OCI-LY3 (cell line): ENCODE data around the gene SLC35B2.

ENCODE experiments used
- EZH2phosphoT487 ChIP-seq: fragments of 200-600 bp; shearing (Covaris generic); IDR thresholded peaks from 2 replicates; pipeline ENCODE4 v1.6.1; 2018; ENCODE audit warnings: antibody characterized with exemption, mixed run types, low read depth
- TF ChIP-seq, protein P1 (sequence below): fragments of 200-600, 300-600 bp; sonication (generic); IDR thresholded peaks from 2 replicates; pipeline ENCODE4 v1.5.1; 2014; ENCODE audit warnings: antibody characterized with exemption, low read length, low read depth

DNA sequence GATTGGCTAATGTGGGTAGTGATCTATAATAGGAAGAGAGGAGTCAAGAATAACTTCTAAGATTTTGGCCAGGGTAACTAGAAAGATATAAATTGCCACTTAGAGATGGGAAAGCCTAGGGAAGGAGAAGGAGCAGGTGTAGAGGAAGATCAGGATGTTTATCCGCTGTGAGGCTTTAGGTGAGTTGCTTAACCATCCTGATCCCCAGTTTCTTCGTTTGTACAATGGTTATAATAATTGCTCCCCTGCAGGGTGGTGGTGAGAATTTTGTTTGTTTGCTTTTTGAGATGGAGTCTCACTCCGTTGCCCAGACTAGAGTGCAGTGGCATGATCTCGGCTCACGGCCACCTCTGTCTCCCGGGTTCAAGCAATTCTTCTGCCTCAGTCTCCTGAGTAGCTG lies 43.0 kb downstream of the SLC35B2 start:
- TF ChIP-seq, protein P1, sequence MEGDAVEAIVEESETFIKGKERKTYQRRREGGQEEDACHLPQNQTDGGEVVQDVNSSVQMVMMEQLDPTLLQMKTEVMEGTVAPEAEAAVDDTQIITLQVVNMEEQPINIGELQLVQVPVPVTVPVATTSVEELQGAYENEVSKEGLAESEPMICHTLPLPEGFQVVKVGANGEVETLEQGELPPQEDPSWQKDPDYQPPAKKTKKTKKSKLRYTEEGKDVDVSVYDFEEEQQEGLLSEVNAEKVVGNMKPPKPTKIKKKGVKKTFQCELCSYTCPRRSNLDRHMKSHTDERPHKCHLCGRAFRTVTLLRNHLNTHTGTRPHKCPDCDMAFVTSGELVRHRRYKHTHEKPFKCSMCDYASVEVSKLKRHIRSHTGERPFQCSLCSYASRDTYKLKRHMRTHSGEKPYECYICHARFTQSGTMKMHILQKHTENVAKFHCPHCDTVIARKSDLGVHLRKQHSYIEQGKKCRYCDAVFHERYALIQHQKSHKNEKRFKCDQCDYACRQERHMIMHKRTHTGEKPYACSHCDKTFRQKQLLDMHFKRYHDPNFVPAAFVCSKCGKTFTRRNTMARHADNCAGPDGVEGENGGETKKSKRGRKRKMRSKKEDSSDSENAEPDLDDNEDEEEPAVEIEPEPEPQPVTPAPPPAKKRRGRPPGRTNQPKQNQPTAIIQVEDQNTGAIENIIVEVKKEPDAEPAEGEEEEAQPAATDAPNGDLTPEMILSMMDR, result no peak
- no peak for TF ChIP-seq EZH2phosphoT487
